Posterior cingulate gyrus (tissue), 11 donors: ENCODE results near the gene CHCHD4.
A peak's percentile ranks its signal among the peaks of the same experiment; 100 is the strongest.

Experiments used
- DNase-seq, 10 donors: peaks; one replicate each; pipeline versions ENCODE4 v3.0.0 to v3.0.0-alpha.2; 2020 to 2021; ENCODE audit warnings: mixed read lengths in 3 of 10
- intact Hi-C: fragments of 100-400 bp; cut with DNase I; formaldehyde crosslinking; loops from one replicate; pipeline ENCODE4 v1.15.1; 2023

CHCHD4 gene

DNA sequence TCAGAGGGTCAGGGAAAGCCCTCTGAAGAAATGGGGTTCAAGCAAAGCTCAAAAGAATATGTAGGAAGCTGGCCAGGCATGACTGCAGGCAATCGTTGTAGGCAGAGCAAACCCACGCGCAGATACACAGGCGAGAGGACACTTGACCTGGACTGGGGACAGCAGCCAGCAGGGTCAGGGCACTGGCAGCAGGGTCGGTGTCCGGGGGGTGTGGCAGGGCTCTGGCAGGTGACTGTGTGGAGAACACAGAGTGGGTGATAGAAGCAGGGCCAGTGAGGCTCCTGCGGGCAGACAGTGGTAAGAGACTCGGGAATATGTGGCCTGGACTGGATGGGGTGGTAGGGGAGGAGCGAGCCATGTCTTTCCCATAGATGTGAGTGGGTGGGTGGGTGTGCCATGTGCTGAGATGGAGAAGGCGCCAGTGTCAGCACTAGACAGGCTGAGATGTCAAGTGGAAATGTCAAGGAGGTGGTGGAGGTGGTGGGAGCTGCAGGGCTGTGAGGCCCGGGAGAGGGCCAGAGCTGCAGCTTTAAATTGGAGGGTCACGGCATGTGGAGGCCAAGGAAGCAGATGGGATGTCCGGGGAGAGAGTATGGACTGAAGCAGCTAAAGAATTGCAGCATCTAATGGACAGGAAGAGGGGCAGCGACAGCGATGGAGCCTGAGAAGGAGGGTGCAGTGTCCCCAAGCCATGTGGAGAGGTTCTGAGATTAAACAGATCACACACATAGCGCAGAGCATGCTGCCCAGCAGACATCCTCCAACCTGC lies 13.6 kb upstream of the CHCHD4 start:
- peak in 1 of 10 donors; percentile 77 for DNase-seq
- intact Hi-C loops, result no loop called here

DNA sequence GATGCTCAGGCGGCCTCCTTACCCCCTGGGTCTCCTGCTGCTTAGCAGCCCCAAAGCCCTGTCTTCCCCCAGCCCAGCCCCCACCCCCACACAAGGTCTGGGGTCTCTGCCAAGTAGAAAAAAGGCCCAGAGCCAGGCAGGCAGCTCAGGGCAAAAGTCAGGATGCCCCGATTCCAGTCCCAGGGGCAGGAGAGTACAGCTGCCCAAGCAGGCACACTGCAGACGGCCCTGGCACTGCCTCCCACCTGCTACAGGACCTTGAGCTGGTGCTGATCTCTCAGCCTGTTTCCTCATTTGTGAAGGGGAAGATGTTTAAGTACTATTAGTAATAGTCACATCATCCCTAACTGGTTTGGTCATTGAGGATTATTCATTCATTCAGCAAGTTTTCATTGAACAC lies 12.8 kb upstream of the CHCHD4 start:
- no peak for DNase-seq
- intact Hi-C loops, result no loop called here

DNA sequence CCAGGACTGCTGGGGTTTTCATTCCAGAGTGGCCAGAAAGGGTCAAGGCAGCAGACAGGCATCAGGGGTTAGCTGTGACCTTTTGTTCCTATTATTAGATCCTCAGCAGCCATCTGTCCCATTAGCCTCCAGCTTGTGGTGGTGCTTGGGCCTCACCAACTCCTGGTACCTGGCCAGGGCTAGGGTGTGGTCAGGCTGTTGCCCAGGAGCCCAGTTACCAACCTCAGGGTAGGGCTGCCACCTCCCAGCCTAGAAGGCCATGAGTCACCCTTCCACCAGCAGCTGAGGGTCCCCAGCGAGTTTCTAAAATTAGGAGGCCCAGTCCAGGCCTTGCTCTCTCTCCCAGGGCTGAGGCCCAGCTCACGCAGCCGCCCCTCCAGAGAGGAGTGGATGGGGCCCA lies 12.3 kb upstream of the CHCHD4 start:
- peak in 1 of 10 donors; percentile 63 for DNase-seq
- intact Hi-C loops, result no loop called here

DNA sequence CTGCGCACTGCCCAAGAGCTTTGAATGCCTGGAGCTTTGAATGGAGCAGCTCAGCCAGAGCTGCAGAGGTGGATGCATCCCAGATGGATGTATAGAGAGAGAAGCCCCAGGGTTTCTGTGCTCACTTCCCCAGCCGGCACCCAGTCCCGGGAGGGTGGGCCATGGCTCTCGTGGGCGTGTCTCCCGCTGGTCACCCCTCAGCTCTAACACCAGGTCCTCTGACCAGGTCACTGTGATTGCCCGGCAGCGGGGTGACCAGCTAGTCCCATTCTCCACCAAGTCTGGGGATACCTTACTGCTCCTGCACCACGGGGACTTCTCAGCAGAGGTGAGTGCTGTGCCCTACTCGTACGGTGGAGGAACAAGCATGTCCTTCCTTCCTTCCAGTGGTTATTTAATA lies 10.9 kb upstream of the CHCHD4 start:
- DNase-seq, result no peak
- intact Hi-C loops, result no loop called here

DNA sequence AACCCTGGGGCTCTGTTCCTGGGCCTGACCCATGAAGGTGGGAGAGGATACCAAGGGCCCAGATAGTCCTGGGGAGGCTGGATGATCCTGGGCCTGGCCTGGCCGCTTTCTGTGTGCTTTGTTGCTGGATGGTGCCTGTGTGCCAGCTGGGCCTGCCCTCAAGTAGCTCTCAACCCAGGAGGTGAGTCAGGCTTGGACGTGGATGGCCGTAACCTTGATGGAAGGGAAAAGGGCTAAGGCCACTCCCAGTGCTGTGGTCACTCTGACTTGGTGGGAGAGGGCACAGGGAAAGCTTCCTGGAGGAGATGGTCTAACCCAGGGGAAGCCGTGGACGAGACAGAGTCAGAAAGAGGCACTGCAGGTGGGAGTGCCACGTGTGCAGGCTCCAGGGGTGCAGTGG lies 9.6 kb upstream of the CHCHD4 start:
- peak in 1 of 10 donors; percentile 46 for DNase-seq

DNA sequence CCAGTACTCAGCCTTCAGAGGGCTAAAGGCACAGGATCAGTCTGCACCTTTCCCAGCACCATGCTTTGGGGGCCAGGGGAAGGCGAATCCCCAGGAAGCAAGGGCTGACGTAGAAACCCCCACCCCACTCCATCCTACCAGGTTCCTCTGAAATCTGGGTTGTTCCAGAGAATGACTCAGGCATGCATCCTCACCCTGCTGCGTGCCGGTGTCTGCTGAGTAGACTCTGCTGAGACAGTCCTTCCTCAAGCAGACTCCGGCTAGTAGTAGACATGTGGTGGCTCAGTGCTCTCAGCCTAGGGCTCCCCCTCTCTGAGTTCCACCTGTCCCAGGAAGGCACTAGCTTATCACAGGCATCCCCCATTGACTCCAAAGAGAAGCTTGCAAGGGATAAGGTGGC lies 9.2 kb upstream of the CHCHD4 start:
- intact Hi-C loops, result no loop called here
- no peak for DNase-seq

More for the DNA sequence above, 9.6 kb upstream of the CHCHD4 start:
- intact Hi-C loops, result no loop called here

DNA sequence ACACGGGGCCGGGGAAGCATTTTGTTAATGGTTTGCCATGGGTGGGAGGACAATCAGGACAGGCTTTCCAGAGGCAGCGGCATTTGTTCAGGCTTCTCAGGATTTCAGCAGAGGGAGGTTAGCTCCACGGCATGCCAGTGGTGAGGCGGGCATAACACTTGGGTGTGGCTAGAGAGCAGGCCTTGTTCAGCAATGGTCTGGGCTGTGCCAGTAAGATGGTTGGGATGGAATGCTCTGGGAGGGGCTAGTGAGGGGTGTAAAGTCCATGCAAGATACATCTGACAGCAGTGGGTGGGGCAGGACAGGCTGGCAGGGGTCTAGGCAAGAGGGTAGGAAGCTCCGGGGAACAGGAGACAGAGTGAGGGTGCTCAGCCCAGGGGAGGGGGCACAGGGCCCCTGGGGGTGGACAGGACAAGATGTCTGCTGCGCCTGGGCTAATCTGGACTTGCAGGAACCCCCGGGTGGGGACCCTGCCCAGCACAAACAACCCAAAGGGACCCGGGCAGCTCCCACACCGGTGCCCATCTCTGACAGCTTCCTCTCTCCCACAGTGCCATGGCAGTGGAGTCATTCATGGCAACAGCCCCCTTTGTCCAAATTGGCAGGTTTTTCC lies 8.6 kb upstream of the CHCHD4 start:
- peak in 1 of 10 donors; percentile 50 for DNase-seq
- intact Hi-C loops, result no loop called here

DNA sequence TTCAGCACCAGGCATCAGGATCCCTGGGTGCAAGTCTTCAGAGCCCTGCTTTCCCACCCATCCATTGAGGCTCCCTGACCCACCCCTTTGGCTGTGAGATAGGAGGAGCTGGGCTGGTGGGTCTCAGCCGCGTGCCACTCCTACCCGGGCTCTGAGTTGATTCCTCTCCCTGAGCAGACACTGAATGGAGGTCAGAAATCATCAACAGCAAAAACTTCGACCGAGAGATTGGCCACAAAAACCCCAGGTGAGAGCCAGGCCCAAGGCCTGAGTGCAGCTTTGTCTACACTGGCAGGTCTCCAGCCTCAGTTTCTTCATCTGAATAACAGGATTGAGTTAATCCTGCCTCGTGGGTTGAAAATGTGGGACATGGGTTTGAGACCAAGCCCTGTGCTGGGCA lies 8.0 kb upstream of the CHCHD4 start:
- intact Hi-C loops, result no loop called here
- no peak for DNase-seq

DNA sequence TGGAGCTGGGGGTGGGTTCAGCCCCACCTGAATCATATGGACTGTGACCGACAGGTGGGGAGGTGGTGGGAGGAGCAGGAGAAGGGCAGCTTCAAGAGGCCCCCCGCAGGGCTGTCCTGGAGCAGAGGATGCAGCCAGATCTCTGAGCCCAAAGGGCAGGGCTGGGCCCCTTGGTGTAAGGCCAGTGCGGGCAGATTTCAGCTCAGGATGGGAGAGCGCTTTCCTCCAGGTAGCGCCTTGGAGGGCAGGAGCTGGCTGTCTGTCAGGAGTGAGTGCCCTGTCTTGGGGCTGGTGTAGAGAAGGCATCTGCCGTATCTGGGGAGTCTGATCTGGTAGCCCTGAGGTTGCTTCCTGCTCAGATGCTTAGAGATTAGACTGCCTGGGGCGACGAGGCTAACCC lies 7.5 kb upstream of the CHCHD4 start:
- peak in 1 of 10 donors; percentile 66 for DNase-seq
- intact Hi-C loops, result no loop called here

DNA sequence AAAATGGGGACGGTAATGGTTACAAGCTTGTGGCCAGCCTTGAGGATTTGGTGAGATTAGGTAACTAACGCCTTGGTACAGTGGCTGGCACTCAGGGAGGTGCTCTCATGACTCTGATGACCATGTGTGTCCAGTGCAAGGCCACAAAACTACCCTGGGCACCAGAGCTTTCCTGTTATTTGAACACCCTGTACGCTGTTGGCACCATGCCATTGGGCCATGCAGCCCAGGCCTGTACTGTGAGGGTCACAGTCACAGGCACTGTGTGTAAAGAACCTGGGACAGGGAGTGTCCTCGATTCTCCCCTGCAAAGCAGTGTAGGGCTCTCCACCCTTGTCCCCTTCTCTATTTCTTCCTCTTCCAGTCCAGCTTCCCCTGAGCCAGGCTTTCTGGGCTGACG lies 6.5 kb upstream of the CHCHD4 start:
- DNase-seq, result no peak
- intact Hi-C loops, result no loop called here

DNA sequence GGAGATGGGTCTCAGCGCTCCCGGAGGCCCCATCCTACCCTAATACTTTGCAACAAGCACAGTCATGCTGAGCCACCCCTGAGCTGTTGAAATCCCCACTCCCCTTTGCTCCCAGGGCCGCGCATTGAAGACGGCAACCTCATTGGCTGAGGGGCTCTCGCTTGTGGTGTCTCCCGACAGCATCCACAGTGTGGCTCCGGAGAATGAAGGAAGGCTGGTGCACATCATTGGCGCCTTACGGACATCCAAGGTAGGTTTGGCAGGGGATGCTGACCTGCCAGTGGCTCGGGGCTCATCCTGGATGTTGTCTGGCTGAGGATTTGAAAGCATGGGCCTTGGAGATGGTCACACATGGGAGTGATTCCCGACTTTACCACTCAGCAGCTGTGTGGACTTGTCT lies 6.0 kb upstream of the CHCHD4 start:
- intact Hi-C loops, result no loop called here
- DNase-seq, result no peak

DNA sequence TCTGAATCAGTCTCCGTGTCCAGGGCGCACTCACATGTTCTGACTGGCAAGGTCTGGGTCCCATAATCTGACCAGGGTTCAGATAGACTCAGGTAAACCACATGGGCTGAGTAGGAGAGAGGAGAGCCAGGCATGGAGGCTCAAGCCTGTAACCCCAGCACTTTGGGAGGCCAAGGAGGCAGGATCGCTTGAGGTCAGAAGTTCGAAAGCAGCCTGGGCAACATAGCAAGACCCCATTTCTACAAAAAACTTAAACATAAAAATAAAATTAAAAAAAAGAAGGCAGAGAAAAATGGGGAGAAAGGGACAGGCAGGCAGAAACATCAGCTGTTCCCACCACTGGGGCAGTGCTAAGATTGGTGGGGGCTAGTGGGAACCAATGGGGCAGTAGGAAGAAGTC lies 5.6 kb upstream of the CHCHD4 start:
- intact Hi-C loops, result no loop called here

DNA sequence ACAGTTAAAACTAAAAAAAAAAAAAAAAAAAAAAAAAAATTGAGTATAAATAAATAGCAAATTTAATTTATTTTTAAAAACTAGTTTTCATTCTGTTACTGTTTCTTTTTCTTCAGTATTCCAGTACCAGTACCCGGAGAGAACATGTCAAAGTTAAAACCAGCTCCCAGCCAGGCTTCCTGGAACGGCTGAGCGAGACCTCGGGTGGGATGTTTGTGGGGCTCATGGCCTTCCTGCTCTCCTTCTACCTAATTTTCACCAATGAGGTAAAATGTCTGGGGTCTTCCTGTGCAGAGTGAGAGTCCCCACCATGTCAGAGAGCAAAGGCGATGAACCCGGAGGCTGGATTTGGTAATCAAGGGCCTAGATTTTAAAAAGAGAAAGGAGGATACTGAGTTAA lies 4.6 kb upstream of the CHCHD4 start:
- intact Hi-C loops, result no loop called here
- DNase-seq, result no peak

More for the DNA sequence above, 5.6 kb upstream of the CHCHD4 start:
- no peak for DNase-seq

DNA sequence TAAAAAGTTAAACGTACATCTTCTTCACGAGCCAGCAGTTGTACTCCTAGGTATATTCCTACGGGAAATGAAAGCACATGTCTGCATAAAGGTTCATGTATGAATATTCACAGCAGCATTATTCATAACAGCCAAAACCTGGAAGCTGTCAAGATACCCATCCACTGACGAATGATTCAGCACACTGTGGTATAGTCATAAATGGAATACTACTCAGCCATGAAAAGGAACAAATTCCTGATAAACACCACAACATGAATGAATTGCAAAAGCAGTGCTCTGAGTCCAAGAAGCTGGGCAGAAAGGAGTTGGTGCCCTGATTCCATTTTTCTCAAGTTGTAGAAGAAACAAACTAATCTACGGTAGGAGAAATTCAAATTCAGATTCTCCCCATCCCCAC lies 4.1 kb upstream of the CHCHD4 start:
- intact Hi-C loops, result no loop called here
- DNase-seq, result no peak

DNA sequence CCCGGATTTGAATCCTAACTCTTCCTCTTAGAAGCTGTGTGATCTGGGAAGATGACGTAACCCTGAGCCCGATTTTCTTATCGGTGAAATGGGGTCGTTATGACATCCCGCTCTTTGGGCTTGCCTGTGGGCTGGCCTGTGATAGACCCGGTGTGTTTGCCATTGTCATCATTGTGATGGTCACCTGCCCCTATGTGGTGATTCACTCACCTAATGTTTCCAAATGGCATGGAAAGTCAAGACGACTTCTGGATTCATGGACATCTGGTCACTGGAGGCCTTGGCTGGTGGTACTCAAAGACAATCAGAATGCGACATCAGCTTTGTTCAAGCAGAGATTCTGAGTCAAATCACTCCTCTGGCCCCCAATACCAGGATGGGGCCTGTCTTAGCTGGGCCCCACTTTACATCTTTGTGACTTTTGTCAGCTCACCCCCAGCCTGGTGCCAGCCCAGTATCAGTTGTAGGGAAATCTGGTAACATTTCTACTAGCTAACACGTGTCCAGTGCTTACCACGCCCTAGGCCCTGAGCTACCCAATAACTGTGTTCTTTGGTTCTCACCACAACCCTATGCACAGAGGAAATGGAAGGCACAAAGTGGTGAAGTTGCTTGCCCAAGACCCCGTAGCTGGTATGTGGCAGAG lies 3.0 kb upstream of the CHCHD4 start:
- no peak for DNase-seq
- intact Hi-C loops, result no loop called here

DNA sequence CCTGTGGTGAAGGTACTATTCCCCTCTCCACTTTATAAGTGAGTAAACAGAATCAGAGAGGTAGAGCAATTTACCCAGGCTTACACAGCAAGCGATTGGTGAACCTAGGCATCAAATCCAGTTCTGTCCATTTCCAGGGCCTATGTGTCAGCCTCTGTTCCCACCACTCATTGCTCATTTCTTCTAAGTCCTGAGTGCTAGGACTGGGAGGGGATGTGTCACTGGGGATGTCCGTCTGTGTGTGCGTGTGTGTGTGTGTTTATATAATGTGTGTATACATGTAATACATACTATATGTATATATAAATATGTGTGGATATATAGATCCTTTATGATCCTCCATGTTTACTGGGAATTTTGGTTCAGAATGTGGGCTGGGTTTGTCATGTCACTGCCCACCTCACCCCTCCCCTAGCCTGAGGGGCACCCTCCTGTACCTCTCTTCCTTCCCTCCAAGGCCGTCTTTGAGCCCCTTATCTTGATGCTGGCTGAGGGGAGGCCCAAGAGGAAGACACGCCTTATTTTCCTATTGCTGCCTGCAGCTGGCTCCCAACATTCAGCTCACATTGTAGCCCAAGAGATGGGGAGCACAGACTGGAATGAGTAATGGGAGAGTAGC lies 2.3 kb upstream of the CHCHD4 start:
- no peak for DNase-seq
- intact Hi-C loops, result no loop called here

DNA sequence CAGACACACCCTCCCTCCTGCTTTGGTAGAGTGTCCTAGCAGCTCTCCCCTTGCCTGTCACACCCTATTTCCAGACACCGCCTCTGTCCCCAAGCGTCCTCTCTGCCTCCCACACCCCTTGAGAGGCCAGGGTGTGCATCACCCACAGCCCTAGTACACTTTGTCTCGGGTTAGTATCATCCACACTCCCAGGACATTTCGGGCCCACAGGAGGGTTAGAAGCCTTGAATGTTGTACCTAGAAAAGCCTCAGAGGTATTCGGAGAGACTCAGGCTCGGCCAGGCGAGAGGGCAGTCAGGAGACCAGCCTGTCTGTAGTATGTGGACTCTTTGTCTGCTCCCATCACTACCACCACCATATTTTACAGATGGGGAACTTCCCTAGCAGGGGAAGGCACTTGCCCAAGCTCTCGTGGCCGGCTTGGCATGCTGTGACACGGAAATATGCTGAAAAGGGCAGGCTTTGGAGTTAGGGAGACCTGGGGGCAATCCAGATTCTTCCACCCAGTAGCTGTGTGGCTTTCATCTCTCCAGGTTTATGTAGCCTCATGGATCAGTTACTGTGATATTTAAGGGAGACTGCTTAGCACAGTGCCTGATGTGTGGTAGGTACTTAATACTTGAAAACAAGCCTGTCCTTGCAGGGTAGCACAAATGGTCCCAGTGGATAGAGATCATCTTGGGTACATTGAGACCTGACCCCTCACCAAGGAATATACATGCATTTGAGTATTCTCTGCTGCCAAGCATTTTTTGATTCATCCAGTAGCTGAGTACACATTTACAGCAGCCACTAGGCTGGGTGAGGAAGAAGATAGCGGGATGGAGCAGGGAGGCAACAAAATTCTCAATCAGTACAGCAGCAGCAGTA lies 1.6 kb upstream of the CHCHD4 start:
- intact Hi-C loops, result no loop called here
- DNase-seq, result peak in 1 of 10 donors; percentile 78

DNA sequence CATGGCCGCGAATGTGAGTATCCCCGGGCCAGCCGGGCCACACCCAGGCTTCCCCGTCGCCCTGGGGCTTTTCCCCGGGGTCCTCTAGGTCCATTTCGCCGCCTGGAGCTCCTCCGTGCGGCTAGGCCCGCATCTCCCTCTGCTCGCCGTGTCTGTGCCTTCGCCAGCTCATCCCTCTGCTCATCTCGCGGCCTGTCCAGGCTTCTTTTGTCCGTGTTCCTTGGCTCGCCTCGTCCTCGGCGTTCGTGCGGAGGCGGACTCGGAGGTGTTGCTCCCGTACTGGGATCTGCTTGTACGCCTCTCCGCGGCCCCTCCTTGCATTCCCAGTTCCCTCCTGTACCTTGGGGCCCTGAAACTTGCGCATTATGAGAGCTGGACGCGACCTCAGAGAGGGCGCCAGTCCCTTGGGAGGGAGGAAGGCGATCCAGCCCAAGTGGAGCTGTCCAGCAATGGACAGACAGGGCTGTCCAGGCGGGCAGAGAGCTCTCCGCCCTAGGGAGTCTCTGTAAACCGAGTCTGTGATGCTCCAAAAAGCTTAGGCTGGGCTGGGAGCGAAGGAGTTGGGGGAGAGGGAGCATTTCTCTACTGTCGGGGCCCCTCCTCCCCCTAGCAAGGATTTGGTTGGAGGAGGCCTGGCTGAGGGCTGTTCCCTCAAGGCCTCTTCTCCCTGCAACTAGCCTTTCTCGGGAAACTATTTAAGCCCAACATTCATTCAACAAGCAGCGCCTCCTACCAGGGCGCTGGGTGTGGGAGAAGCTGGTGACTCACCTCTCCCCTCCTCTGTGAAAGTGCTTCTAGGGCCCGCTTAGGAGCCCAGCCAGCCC lies 735 bp upstream of the CHCHD4 start:
- intact Hi-C loops, result loop anchor here (1.0 to 2.0 kb wide), 2 partner anchors 53 to 231 kb away; partner anchors contain the start of genes LSM3 and XPC
- DNase-seq, result peak in 7 of 10 donors; percentile 40 to 92 (median 62)

DNA sequence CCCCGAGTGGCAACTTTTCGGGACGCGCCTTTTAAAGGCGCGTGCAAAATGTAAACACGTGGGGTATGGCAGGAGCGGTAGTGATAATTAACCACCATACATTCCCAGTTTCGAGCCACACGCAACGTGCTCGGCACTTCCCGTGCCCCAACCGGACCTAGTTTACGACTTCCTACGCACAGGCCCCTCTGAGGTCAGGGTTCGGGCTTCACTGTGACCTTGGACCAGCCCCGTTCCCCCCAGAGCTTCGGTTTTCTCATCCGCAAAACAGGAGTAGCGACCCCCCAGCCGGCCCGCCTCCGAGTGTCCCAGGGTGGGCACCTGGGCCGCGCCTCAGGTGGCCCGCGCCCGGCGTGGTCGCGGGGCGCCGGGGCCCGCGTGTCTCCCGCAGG lies 451 bp downstream of the CHCHD4 start:
- intact Hi-C loops, result loop anchor here (2.0 kb wide), 1 partner anchor 229 kb away; no protein-coding TSS in a partner anchor
- peak; percentile 54 to 96 (median 70) for DNase-seq
